HCT116 (cell line): ENCODE results near the gene TLCD3B.

Experiments
- CEBPB ChIP-seq: IDR thresholded peaks from 2 replicates; pipeline ENCODE4 v1.6.1; 2012; ENCODE audit warnings: low read depth
- CTCF ChIP-seq, 3 experiments: fragments of 200-600 bp in 1 of 3; sonication (generic) in 1 of 3; IDR thresholded peaks in 2 of 3; conservative IDR thresholded peaks in 1 of 3; 2 replicates each; pipeline ENCODE4 v1.5.1; 2012 to 2017; ENCODE audit warnings: low read depth in 2 of 3, low read length in 2 of 3, antibody characterized with exemption in 1 of 3, borderline replicate concordance in 1 of 3, control low read depth in 1 of 3, mild to moderate bottlenecking in 1 of 3, mixed read lengths in 1 of 3, mixed run types in 1 of 3, moderate library complexity in 1 of 3; ENCODE audit not compliant: insufficient read depth in 1 of 3
- FOSL1 ChIP-seq: IDR thresholded peaks from 2 replicates; pipeline ENCODE4 v1.6.1; 2012; ENCODE audit warnings: low read depth
- POLR2A ChIP-seq: IDR thresholded peaks from 2 replicates; pipeline ENCODE4 v1.7.0; 2011; ENCODE audit warnings: borderline replicate concordance; ENCODE audit not compliant: insufficient read depth, insufficient read length; ENCODE audit errors: extremely low read depth
- RAD21 ChIP-seq: IDR thresholded peaks from 2 replicates; pipeline ENCODE4 v1.6.1; 2012; ENCODE audit warnings: low read depth, mild to moderate bottlenecking
- REST ChIP-seq: IDR thresholded peaks from 2 replicates; pipeline ENCODE4 v1.6.1; 2012; ENCODE audit warnings: low read depth
- SP1 ChIP-seq: IDR thresholded peaks from 2 replicates; pipeline ENCODE4 v1.6.1; 2012; ENCODE audit warnings: low read depth
- TCF7L2 ChIP-seq: IDR thresholded peaks from 2 replicates; pipeline ENCODE4 v1.7.0; 2011; ENCODE audit warnings: borderline replicate concordance, inconsistent platforms; ENCODE audit not compliant: insufficient read depth, insufficient read length; ENCODE audit errors: extremely low read depth
- YY1 ChIP-seq: IDR thresholded peaks from 2 replicates; pipeline ENCODE4 v1.6.1; 2011; ENCODE audit warnings: low read length, low read depth, moderate library complexity, mild to moderate bottlenecking; ENCODE audit not compliant: insufficient replicate concordance; ENCODE audit errors: extremely low read depth
- ZBTB33 ChIP-seq: IDR thresholded peaks from 2 replicates; pipeline ENCODE4 v1.6.1; 2011; ENCODE audit warnings: mild to moderate bottlenecking, low read length, moderate library complexity; ENCODE audit not compliant: insufficient replicate concordance; ENCODE audit errors: extremely low read depth
- ZFX ChIP-seq: fragments of 450-650 bp; IDR thresholded peaks from 2 replicates; pipeline ENCODE4 v1.6.1; 2017

- TF ChIP-seq CTCF (IDR thresholded peaks at IDR 0.05 in 2 of 3, conservative IDR thresholded peaks at IDR 0.05 in 1 of 3; ENCODE audit: borderline replicate concordance in 1 of 3, insufficient read depth in 1 of 3, low read depth in 2 of 3, low read length in 2 of 3) (no peak), POLR2A (no peak), CEBPB (no peak), ZBTB33 (no peak), ZFX (no peak), REST (no peak), RAD21 (no peak), FOSL1 (no peak), TCF7L2 (no peak), YY1 (no peak), SP1 (no peak)
Observed at GRCh38 chr16:30000735-30001631, 30.1 kb downstream of the TLCD3B start.
